ENCODE data around the gene SRD5A3. TPM values are rescaled to one million over a fixed set of nuclear protein-coding genes. Genes with fewer than 3 reads are reported as not detected.
A peak's percentile ranks its signal among the peaks of the same experiment; 100 is the strongest.

SRD5A3 gene
- total RNA-seq: 9.7 and 15.3 TPM in 2 replicates

DNA sequence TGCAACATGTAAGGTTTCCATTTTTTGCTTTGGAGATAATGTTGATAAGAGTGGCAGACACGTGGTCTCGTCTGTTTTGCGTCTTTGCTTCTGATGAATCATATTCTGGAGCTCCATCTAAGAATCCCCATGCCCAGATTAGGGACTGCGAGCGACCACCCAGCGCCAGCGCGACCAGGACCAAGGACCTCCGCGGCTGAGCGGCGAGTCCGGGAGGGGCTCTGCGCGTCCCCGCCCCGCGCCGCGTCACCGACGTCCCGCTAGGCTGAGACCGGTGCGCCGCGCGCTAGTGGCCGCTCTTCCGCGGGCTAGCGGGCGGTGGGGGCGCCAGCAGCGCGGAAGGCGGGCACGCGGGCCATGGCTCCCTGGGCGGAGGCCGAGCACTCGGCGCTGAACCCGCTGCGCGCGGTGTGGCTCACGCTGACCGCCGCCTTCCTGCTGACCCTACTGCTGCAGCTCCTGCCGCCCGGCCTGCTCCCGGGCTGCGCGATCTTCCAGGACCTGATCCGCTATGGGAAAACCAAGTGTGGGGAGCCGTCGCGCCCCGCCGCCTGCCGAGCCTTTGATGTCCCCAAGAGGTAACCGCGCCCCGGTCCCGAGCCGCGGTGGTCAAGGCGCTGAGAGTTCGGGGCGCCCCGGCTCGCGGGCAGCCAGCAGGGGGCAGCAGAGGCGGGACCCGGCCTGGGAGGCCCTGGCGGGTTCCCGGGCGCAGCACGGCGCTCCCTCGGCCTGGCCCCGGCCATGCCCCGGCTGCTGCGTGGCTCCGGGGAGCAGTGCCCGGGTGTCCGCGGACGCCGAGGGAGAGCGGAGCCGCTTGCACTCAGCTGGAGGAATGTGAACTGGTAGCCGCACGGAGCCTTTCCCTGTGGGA, at the start of gene SRD5A3:
Gene SRD5A3, plus strand, starts transcription at position 263 of the 871 bp plus-strand sequence. Its CDS starts 95 bp downstream, at position 358.
- DNase-seq (ENCODE audit: low read depth): no peak
- TF ChIP-seq CTCF (conservative IDR thresholded peaks at IDR 0.05; ENCODE audit: low read depth, low read length): peak; percentile 79

DNA sequence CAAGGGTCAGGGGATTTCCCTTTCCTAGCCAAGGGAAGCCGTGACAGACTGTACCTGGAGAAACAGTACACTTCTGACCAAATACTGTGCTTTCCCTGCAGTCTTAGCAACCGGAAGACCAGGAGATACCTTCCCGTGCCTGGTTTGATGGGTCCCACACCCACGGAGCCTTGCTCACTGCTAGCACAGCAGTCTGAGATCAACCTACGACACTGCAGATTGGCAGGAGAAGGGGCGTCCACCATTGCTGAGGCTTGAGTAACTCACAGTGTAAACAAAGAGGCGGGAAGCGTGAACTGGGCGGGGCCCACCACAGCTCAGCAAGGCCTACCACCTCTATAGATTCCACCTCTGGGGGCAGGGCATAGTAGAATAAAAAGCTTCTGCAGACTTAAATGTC, 48.7 kb upstream of the SRD5A3 start:
- H3K4me3 ChIP-seq (ENCODE audit: low read depth, low read length): no peak overlapping the region
- DNase-seq (ENCODE audit: low read depth): no peak

More for the DNA sequence above, at the start of gene SRD5A3:
- H3K4me3 ChIP-seq (ENCODE audit: low read depth, low read length): peak within 1 kb of the TSS; percentile 67

DNA sequence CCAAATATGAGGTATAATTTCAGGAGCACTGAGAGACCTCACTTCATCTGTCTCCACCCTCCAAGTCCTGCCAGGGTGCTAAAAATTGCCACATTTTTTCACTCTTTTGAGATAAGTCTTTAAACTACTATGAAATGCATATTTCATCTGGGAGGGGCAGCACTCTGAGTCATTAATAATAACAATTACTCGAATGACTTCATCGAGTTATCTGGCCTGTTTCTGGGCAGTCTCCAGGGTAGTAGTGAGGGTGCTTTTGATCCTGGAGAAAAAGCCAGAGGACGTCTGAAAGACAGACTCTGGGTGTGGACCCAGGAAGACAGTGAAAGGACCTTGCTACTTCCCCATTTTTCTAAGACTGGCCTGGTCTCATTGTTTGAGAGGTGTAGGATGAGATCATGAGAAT, 42.3 kb upstream of the SRD5A3 start:
- TF ChIP-seq CTCF (conservative IDR thresholded peaks at IDR 0.05; ENCODE audit: low read depth, low read length): no peak
- H3K4me3 ChIP-seq (ENCODE audit: low read depth, low read length): no peak overlapping the region

More for the DNA sequence above, 48.7 kb upstream of the SRD5A3 start:
- TF ChIP-seq CTCF (conservative IDR thresholded peaks at IDR 0.05; ENCODE audit: low read depth, low read length): no peak

DNA sequence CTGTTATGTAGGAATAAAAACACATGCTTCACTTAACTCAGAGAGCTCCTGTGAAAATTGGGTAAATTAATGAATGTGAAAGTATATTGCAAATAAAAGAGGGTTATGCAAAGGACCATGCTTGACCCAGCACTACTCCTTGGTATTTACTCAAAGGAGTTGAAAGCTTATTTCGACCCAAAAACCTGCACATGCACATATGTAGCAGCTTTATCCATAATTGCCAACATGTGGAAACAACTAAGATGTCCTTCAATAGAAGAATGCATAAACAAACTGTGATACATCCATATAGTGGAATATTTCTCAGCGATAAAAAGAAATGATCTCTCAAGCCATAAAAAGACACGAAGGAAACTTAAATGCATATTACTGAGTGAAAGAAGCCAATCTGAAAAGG, 41.7 kb upstream of the SRD5A3 start:
- no peak overlapping the region for H3K4me3 ChIP-seq (ENCODE audit: low read depth, low read length)
- no peak for TF ChIP-seq CTCF (conservative IDR thresholded peaks at IDR 0.05; ENCODE audit: low read depth, low read length)
- DNase-seq (ENCODE audit: low read depth): no peak

More for the DNA sequence above, 42.3 kb upstream of the SRD5A3 start:
- DNase-seq (ENCODE audit: low read depth): no peak

GRCh38 chr4:55308071-55308470, 38.0 kb upstream of the SRD5A3 start:
- DNase-seq (ENCODE audit: low read depth): no peak
- TF ChIP-seq CTCF (conservative IDR thresholded peaks at IDR 0.05; ENCODE audit: low read depth, low read length): no peak
- no peak overlapping the region for H3K4me3 ChIP-seq (ENCODE audit: low read depth, low read length)

- no peak overlapping the region for H3K4me3 ChIP-seq (ENCODE audit: low read depth, low read length)
- no peak for TF ChIP-seq CTCF (conservative IDR thresholded peaks at IDR 0.05; ENCODE audit: low read depth, low read length)
- no peak for DNase-seq (ENCODE audit: low read depth)
These were observed 34.1 kb upstream of the SRD5A3 start for GRCh38 chr4:55311792-55312488.
